ENCODE data around the gene PRKCB.

GRCh38 chr16:23833504-23833903 lies 2.3 kb upstream of the PRKCB start:
- TF ChIP-seq CTCF (optimal IDR thresholded peaks at IDR 0.05 in 1 of 3, IDR thresholded peaks at IDR 0.05 in 1 of 3, conservative IDR thresholded peaks at IDR 0.05 in 1 of 3; ENCODE audit: extremely low read depth in 1 of 3, insufficient read depth in 2 of 3, low read length in 3 of 3) = no peak
- TF ChIP-seq EZH2 (IDR thresholded peaks at IDR 0.05; ENCODE audit: low read length) = no peak

Measured in keratinocyte (primary cell).